ENCODE data around the gene CDC45.

Gene CDC45

GRCh38 chr22:19478045-19478900 lies 1.4 kb upstream of the CDC45 start:
- H3K79me1 ChIP-seq (replicated peaks; ENCODE audit: low read length, poor library complexity, severe bottlenecking): peaks cover 15% of the 10 kb centered on the region
- H2BK5ac ChIP-seq (ENCODE audit: low read depth, low read length, poor library complexity, severe bottlenecking): no peak overlapping the region
- no peak overlapping the region for H4K91ac ChIP-seq (ENCODE audit: low read length)
- H2BK12ac ChIP-seq (ENCODE audit: low read length in 2 of 2): no peak overlapping the region
- peaks cover 16 to 24% of the 10 kb centered on the region in 2 experiments for H3K36me3 ChIP-seq (ENCODE audit: control insufficient read depth in 1 of 2, insufficient read depth in 2 of 2, low read depth in 1 of 2, low read length in 2 of 2)
- H3K27me3 ChIP-seq (ENCODE audit: control insufficient read depth in 1 of 2, insufficient read depth in 1 of 2, low read length in 2 of 2): no peaks in the 10 kb centered on the region
- H2AFZ ChIP-seq (ENCODE audit: low read depth, low read length): peak overlapping the region; percentile 86
- peak overlapping the region; percentile 61 for H3K4me2 ChIP-seq (ENCODE audit: low read length, poor library complexity, severe bottlenecking)
- peak overlapping the region in 1 of 2 experiments; percentile 44 for H3K18ac ChIP-seq (ENCODE audit: low read depth in 1 of 2, low read length in 2 of 2)
- peak; percentile 25 for DNase-seq
- H4K8ac ChIP-seq (ENCODE audit: low read length): no peak overlapping the region
- peaks cover 4% of the 10 kb centered on the region for H3K4me1 ChIP-seq (ENCODE audit: control insufficient read depth, insufficient read depth, low read depth, low read length)
- no peaks in the 10 kb centered on the region for H3K9me3 ChIP-seq (ENCODE audit: control insufficient read depth, low read length)
- H2BK15ac ChIP-seq (ENCODE audit: low read depth, poor library complexity, severe bottlenecking): peak overlapping the region; percentile 78
- H3K14ac ChIP-seq (ENCODE audit: low read length in 2 of 2): peak overlapping the region in 1 of 2 experiments; percentile 63
- peak overlapping the region; percentile 11 for H3K27ac ChIP-seq (ENCODE audit: low read length, poor library complexity, severe bottlenecking)
- no peak overlapping the region for H2AK5ac ChIP-seq (ENCODE audit: low read length, severe bottlenecking)
- H3K9ac ChIP-seq (ENCODE audit: low read length): peak overlapping the region; percentile 97
- WGBS: 2% methylated on average over 28 of the region's 31 CpGs
- H3K23ac ChIP-seq (ENCODE audit: low read length in 2 of 2): no peak overlapping the region
- H3K4me3 ChIP-seq (ENCODE audit: insufficient read depth in 1 of 2, low read depth in 1 of 2, low read length in 2 of 2): peak overlapping the region; percentile 76 to 98
- peak overlapping the region in 1 of 2 experiments; percentile 5 for H3K4ac ChIP-seq (ENCODE audit: low read depth in 1 of 2, low read length in 2 of 2)
- peak overlapping the region; percentile 76 for H2BK120ac ChIP-seq (ENCODE audit: low read depth, low read length)

GRCh38 chr22:19478901-19479354 lies 792 bp upstream of the CDC45 start, which contains the start of gene UFD1:
Gene UFD1 (minus strand): TSS chr22:19479193. CDS start chr22:19479085, 108 bp downstream.
- Histone ChIP-seq H3K4me1 (ENCODE audit: control insufficient read depth, insufficient read depth, low read depth, low read length) (peaks cover 4% of the 10 kb centered on the region), H3K36me3 (ENCODE audit: control insufficient read depth in 1 of 2, insufficient read depth in 2 of 2, low read depth in 1 of 2, low read length in 2 of 2) (peaks cover 9 to 18% of the 10 kb centered on the region in 2 experiments), H3K14ac (ENCODE audit: low read length in 2 of 2) (peak within 1 kb of the TSS in 1 of 2 experiments; percentile 66), H2BK12ac (ENCODE audit: low read length in 2 of 2) (no peak within 1 kb of the TSS), H2BK5ac (ENCODE audit: low read depth, low read length, poor library complexity, severe bottlenecking) (peak within 1 kb of the TSS; percentile 99), H3K79me1 (replicated peaks; ENCODE audit: low read length, poor library complexity, severe bottlenecking) (peaks cover 9% of the 10 kb centered on the region), H2BK120ac (ENCODE audit: low read depth, low read length) (peak within 1 kb of the TSS; percentile 86), H3K9ac (ENCODE audit: low read length) (peak within 1 kb of the TSS; percentile 97), H3K23ac (ENCODE audit: low read length in 2 of 2) (no peak within 1 kb of the TSS), H3K27ac (ENCODE audit: low read length, poor library complexity, severe bottlenecking) (peak within 1 kb of the TSS; percentile 96), H3K4me2 (ENCODE audit: low read length, poor library complexity, severe bottlenecking) (peak within 1 kb of the TSS; percentile 89), H3K4ac (ENCODE audit: low read depth in 1 of 2, low read length in 2 of 2) (peak within 1 kb of the TSS; percentile 5 to 44), H4K8ac (ENCODE audit: low read length) (peak within 1 kb of the TSS; percentile 98), H2AK5ac (ENCODE audit: low read length, severe bottlenecking) (no peak within 1 kb of the TSS), H4K91ac (ENCODE audit: low read length) (peak within 1 kb of the TSS; percentile 93), H3K27me3 (ENCODE audit: control insufficient read depth in 1 of 2, insufficient read depth in 1 of 2, low read length in 2 of 2) (no peaks in the 10 kb centered on the region), H3K4me3 (ENCODE audit: insufficient read depth in 1 of 2, low read depth in 1 of 2, low read length in 2 of 2) (peak within 1 kb of the TSS; percentile 76 to 98), H2BK15ac (ENCODE audit: low read depth, poor library complexity, severe bottlenecking) (peak within 1 kb of the TSS; percentile 78), H2AFZ (ENCODE audit: low read depth, low read length) (peak within 1 kb of the TSS; percentile 89), H3K9me3 (ENCODE audit: control insufficient read depth, low read length) (no peaks in the 10 kb centered on the region), H3K18ac (ENCODE audit: low read depth in 1 of 2, low read length in 2 of 2) (peak within 1 kb of the TSS; percentile 48 to 99)
- WGBS: under 1% methylated on average over 24 of the region's 42 CpGs
- DNase-seq: peak; percentile 93

- Histone ChIP-seq H2AFZ (ENCODE audit: low read depth, low read length) (peak overlapping the region; percentile 89), H3K27ac (ENCODE audit: low read length, poor library complexity, severe bottlenecking) (no peak overlapping the region), H4K8ac (ENCODE audit: low read length) (no peak overlapping the region), H2BK120ac (ENCODE audit: low read depth, low read length) (no peak overlapping the region), H3K4ac (ENCODE audit: low read depth in 1 of 2, low read length in 2 of 2) (no peak overlapping the region), H3K4me1 (ENCODE audit: control insufficient read depth, insufficient read depth, low read depth, low read length) (peaks cover 4% of the 10 kb centered on the region), H3K4me2 (ENCODE audit: low read length, poor library complexity, severe bottlenecking) (peak overlapping the region; percentile 89), H3K9me3 (ENCODE audit: control insufficient read depth, low read length) (no peaks in the 10 kb centered on the region), H2AK5ac (ENCODE audit: low read length, severe bottlenecking) (no peak overlapping the region), H3K4me3 (ENCODE audit: insufficient read depth in 1 of 2, low read depth in 1 of 2, low read length in 2 of 2) (peak overlapping the region; percentile 67 to 98), H3K79me1 (replicated peaks; ENCODE audit: low read length, poor library complexity, severe bottlenecking) (peaks cover 3% of the 10 kb centered on the region), H3K23ac (ENCODE audit: low read length in 2 of 2) (no peak overlapping the region), H3K14ac (ENCODE audit: low read length in 2 of 2) (peak overlapping the region in 1 of 2 experiments; percentile 66), H3K9ac (ENCODE audit: low read length) (peak overlapping the region; percentile 97), H2BK12ac (ENCODE audit: low read length in 2 of 2) (no peak overlapping the region), H3K27me3 (ENCODE audit: control insufficient read depth in 1 of 2, insufficient read depth in 1 of 2, low read length in 2 of 2) (no peaks in the 10 kb centered on the region), H2BK5ac (ENCODE audit: low read depth, low read length, poor library complexity, severe bottlenecking) (no peak overlapping the region), H4K91ac (ENCODE audit: low read length) (no peak overlapping the region), H2BK15ac (ENCODE audit: low read depth, poor library complexity, severe bottlenecking) (no peak overlapping the region), H3K36me3 (ENCODE audit: control insufficient read depth in 1 of 2, insufficient read depth in 2 of 2, low read depth in 1 of 2, low read length in 2 of 2) (peaks cover 3 to 8% of the 10 kb centered on the region in 2 experiments), H3K18ac (ENCODE audit: low read depth in 1 of 2, low read length in 2 of 2) (peak overlapping the region in 1 of 2 experiments; percentile 48)
- no peak for DNase-seq
- WGBS: 1% methylated on average over 15 of the region's 15 CpGs
These were observed 451 bp downstream of the CDC45 start for GRCh38 chr22:19480173-19480568.

DNA sequence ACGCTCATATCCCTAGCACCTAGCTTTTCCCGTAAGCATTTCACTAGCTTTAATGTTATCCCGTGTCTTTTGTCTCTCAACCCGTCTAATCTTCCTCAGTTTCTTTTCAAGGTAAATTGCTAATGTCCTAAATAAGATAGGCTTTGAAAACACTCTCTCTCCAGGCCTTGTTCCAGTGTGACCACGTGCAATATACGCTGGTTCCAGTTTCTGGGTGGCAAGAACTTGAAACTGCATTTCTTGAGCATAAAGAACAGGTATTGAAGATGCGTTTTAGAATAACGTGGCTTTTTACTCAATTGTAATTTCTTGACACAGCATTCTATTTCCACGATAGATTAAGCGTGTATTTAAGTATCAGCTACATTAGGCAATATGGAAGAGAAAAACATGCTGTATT lies 1.1 kb downstream of the CDC45 start:
- Histone ChIP-seq H2BK15ac (ENCODE audit: low read depth, poor library complexity, severe bottlenecking) (no peak overlapping the region), H2BK120ac (ENCODE audit: low read depth, low read length) (no peak overlapping the region)

More for the DNA sequence above, 1.1 kb downstream of the CDC45 start:
- Histone ChIP-seq H3K9me3 (ENCODE audit: control insufficient read depth, low read length) (no peaks in the 10 kb centered on the region), H2BK12ac (ENCODE audit: low read length in 2 of 2) (no peak overlapping the region), H4K8ac (ENCODE audit: low read length) (no peak overlapping the region), H2AFZ (ENCODE audit: low read depth, low read length) (no peak overlapping the region), H2AK5ac (ENCODE audit: low read length, severe bottlenecking) (no peak overlapping the region), H3K9ac (ENCODE audit: low read length) (no peak overlapping the region), H3K27me3 (ENCODE audit: control insufficient read depth in 1 of 2, insufficient read depth in 1 of 2, low read length in 2 of 2) (no peaks in the 10 kb centered on the region), H3K27ac (ENCODE audit: low read length, poor library complexity, severe bottlenecking) (no peak overlapping the region), H4K91ac (ENCODE audit: low read length) (no peak overlapping the region), H3K79me1 (replicated peaks; ENCODE audit: low read length, poor library complexity, severe bottlenecking) (peaks cover 3% of the 10 kb centered on the region), H3K4me3 (ENCODE audit: insufficient read depth in 1 of 2, low read depth in 1 of 2, low read length in 2 of 2) (peak overlapping the region in 1 of 2 experiments; percentile 98), H3K36me3 (ENCODE audit: control insufficient read depth in 1 of 2, insufficient read depth in 2 of 2, low read depth in 1 of 2, low read length in 2 of 2) (peaks cover 2 to 3% of the 10 kb centered on the region in 2 experiments), H3K23ac (ENCODE audit: low read length in 2 of 2) (no peak overlapping the region), H3K4ac (ENCODE audit: low read depth in 1 of 2, low read length in 2 of 2) (no peak overlapping the region), H3K4me2 (ENCODE audit: low read length, poor library complexity, severe bottlenecking) (no peak overlapping the region), H3K18ac (ENCODE audit: low read depth in 1 of 2, low read length in 2 of 2) (no peak overlapping the region), H2BK5ac (ENCODE audit: low read depth, low read length, poor library complexity, severe bottlenecking) (no peak overlapping the region), H3K4me1 (ENCODE audit: control insufficient read depth, insufficient read depth, low read depth, low read length) (peaks cover 4% of the 10 kb centered on the region), H3K14ac (ENCODE audit: low read length in 2 of 2) (no peak overlapping the region)
- WGBS: 85% methylated on average over 9 of the region's 10 CpGs
- no peak for DNase-seq
